GM18870 (cell line): ENCODE data around the gene HIC1.
A peak's percentile ranks its signal among the peaks of the same experiment; 100 is the strongest.

Experiments
- ATAC-seq: cut with Tn5 transposase; IDR thresholded peaks from one replicate; pipeline ENCODE4 v1.9.1; 2021; ENCODE audit warnings: moderate library complexity; ENCODE audit not compliant: unreplicated experiment

Gene HIC1

DNA sequence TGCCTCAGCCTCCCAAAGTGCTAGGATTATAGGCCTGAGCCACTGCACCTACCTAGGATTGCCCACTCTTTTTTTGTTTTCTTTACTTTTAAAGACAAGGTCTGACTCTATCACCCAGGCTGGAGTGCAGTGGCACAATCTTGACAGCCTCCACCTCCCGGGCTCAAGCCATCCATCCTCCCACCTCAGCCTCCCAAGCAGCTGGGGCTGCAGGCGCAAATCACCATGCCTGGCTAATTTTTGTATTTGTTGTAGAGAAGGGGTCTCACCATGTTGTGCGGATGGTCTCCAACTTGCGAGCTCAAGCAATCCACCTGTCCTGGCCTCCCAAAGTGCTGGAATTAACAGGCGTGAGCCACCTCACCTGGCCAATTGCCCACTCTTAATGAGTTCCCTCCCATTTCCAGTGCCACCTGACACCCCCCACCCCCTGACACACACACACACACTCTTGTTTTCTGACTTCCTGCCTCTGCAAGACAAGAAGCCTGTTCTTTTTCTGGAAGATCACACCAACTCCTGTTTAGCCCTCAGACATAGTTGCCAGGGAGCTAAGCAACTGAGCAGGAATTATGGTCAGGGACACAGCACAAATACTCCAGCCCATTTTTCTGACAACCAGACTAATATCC lies 10.5 kb upstream of the HIC1 start:
- no peak for ATAC-seq

DNA sequence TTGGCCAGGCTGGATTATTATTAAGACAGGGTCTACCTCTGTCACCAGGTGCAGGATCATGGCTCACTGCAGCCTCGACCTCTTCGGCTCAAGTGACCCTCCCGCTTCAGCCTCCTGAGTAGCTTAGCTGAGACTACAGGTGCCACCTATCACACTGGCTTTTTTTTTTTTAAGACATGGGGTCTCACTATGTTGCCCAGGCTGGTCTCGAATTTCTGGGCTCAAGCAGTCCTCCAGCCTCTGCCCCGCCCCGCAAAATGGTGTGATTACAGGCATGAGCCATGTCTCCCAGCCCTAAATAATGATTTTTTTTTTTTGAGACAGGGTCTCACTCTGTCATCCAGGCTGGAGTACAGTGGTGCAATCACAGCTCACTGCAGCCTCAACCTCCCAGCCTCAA lies 7.3 kb upstream of the HIC1 start:
- no peak for ATAC-seq

DNA sequence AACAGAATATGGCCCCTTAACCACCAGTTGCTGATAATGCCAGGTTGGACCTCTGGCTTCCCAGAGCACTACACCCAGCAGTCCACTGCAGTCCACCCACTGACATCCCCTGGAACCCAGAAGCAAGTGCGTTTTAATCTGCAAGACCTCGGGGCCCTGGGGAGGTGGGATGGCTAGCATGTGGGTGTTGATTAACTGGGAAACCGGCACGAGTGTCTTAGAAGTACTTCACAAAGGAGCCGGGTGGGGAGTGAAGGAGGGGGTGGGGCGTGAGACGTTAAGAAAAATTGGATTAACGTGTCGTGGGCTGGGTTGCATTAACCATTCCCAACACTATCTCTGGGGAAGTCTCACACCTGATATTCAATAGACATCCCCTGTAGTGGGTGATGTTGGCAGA lies 6.1 kb upstream of the HIC1 start:
- no peak for ATAC-seq

DNA sequence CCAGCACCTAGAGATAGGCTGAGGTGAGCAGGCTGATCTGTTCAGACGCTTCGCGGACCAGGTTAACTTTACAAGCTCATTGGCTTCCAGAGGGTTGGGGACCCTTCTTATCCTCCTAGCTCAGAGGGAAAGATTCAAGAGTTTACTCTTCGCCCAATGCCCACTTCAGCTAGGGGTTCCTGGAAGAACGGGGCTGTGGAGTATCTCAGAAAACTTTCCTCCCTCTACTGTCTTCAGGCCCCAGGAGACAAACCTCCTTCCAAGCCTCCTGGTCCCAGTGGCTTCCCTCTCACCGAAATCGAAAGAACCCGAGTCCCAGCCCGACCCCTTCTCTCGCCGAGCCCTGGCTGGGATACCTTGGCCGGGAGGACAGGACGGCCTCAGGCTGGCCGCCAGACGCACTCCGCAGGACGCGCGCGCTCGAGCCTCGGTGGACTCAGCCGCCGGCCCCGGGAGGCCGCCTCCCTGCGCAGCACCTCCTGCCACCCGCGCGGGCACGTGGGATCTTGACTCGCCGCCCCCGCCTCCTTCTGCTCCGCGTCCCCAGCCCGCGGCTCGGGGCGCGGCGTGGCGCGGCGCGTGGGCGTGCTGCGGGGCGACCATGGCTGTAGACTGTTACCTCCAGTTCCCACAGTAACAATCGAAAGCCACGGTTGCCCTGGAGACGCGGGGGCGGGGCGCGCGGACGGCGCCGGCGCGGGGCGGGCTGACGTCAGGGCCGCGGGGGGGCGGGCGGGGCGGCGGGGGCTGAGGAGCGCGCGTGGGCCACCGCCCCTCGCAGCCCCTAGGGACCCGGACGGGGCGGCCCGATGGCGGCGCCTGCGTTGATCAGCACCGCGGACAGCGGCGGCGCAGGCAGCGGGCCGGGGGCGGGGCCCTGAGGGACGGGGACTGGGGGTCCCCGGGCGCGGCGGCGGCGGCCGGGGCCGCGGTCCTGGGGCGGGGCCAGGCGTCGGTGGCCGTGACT lies 5.3 kb upstream of the HIC1 start:
- ATAC-seq, result peak; percentile 42

DNA sequence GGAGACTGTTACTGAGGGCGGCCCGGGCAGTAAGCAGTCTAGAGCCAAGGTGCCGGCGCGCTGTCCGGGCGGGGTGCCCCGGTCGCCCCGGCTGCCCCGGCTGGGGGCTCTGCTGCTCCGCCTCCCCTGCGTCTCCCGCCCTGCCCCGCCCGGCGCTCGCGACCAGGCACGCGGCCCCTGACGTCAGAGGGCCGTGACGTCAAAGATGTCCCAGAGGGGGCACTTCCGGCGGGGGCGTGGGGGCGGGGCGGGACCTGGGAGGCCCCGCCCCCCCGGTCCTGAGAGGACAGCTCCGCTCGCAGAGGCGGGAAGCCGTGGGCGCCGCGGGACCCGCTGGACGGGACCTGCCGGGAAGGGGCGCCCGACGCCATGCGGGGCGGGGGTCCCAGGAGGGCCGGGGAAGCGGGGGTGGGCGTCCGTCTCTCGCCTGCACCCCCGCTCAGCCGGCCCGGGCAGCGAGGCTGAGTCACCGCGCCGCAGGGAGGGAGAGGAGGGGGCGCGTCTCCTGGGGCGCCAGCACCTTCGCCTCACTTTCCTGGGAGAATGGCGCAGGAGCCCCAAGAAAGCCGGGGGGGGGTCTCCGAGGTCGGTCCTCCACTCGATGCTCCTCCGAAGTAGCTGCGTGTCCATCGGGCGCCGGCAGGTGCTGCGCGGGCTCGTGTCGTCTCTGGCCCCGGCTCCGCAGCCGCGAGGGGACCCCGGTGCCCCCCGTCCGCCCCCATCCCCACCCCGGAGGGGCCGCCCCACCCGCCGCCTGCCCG lies 4.4 kb upstream of the HIC1 start:
- no peak for ATAC-seq

DNA sequence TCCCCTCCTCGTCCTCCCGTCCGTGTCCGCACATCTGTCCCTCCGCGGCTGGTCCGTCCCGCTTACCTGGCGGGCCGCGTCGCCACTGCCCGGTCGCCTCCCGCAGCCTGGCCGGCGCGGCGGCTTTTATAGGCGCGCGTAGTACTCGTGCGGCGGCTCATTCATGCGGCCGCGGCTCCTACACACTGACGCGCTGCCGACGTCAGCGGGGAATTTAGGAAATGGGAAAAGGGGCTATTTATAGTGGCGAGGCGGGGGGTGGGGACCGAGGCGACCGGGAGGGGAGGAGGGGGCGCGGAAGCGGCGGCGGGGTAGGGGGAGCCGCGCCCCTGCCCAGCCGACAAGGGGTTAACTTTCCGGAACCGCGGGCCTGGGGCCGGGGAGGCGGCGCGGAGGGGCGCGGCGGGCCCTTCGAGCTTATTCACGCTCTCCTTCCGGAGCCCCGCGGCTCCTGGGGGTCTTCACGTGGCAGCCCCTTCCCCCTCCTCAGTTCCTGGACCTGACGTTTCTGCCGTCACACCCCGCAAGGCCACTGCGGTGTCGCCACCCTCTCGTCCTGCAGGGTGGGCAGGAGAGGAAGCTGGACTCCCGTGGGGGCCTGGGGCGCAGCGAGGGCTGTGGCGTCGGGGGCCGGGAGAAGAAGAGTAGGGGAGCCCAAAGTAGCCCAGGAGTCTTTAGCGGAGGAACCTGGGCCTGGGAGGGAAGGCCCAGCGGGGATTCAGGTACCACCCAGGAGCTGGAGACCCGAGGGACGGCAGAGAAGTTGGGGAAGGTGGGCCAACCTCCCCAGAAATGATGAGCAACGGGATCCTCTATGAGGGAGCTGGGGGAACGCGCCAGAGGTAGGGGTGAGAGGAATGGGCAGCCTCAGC lies 3.6 kb upstream of the HIC1 start:
- ATAC-seq, result no peak

DNA sequence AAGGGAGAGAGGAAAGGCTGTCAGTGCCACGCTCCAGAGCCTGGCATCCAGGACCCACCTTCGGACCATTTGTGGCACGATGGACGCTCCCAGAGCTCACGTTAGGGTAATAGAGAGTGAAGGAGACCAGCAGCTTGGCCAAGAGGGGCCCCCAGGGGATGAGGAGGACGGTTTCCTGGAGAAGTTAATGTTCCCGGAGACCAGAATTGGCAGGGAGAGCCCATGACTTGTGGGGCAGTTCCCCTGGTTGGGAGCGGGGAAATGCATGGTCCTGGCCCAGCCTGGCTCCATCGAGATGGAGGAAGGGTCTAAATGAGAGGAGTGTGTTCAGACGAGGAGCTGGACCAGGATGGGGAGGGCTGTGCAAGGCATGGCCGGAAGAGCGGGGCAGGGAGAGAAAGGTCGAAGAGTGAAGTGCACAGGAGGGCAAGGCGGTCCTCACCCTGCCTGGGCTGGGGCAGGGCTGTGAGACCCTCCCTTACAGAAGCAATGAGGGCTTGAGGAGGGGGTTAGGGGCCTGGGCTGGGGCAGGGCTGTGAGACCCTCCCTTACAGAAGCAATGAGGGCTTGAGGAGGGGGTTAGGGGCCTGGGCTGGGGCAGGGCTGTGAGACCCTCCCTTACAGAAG lies 2.9 kb upstream of the HIC1 start:
- ATAC-seq, result no peak

DNA sequence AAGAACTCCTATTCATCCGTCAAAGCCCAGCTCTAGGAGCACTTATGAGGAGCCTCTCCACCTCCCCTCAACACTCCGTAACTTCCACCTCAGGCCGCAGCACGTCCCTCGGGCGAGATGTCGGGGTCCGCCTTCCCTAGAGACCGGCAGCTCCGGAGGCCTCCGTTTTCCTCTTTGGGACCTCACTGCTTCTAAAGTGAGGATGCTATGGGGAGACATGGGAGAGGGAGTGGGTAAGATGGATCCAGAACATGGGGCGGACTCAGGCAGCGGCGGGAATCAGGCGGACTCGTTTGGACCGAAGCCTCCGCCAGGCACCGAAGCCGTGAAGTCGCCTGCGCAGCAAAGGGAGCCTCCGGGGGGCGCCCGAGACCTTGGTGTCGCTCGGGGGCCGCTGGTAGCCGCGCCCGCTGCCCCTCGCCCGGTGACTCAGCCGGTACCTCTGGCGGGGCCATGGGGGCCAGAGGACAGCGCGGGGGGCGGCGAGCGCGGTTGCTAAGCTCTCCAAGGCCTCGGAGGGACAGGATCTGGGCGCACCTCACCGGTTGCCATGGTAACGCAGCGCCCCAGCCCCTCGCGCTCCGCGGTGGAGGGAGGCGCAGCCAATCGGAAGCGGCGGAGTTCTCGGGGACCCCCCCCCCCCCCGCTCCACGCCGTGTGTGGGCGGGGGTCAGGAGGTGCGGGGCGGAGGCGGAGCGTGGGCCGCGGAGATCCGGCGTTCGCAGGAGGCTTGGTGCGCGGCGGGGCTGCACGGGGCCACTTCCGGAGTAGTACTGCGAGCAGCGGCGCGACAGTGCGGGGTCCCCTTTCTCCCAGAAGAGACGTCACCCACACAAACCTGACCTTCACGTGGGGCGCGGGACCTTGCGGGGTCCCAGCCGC lies 1.3 kb upstream of the HIC1 start:
- no peak for ATAC-seq

DNA sequence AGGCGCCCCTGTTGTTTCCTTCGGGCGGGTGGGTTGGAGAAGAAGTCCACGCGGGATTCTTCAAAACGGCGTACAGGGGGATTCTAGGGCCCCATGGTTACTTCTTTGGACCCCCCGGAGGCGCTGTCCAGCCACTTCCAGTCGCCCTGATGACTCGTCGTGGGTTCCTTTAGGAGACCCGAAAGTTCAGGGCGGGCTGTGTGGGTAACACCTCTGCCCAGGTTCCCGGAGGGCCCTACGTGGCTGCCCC lies 716 bp upstream of the HIC1 start:
- no peak for ATAC-seq

DNA sequence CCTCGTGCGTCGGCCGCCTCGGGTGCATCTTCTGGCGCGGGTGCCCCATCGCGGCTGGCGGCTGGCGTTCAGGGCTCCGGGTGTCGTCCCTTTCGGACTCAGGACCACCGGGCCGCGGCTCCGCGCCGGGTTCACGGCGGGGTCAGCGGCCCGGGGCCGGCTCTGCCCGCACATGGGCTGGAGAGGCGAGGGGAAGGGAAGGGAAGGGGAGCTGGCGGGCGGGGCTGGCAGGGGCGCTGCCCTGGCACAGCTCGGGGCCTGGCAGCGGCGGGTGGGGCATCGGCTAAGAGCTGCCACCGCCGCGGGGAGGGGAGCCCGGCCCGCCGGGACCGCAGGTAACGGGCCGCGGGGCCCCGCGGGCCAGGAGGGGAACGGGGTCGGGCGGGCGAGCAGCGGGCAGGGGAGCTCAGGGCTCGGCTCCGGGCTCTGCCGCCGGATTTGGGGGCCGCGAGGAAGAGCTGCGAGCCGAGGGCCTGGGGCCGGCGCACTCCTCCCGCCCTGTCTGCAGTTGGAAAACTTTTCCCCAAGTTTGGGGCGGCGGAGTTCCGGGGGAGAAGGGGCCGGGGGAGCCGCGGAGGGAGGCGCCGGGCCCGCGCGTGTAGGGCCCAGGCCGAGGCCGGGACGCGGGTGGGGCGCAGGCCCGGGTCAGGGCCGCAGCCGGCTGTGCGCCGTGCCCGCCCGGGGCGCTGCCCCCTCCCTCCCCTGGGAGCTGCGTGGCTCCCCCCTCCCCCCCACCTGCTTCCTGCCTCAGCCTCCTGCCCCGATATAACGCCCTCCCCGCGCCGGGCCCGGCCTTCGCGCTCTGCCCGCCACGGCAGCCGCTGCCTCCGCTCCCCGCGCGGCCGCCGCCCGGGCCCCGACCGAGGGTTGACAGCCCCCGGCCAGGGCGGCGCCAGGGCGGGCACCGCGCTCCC lies 646 bp downstream of the HIC1 start:
- no peak for ATAC-seq

DNA sequence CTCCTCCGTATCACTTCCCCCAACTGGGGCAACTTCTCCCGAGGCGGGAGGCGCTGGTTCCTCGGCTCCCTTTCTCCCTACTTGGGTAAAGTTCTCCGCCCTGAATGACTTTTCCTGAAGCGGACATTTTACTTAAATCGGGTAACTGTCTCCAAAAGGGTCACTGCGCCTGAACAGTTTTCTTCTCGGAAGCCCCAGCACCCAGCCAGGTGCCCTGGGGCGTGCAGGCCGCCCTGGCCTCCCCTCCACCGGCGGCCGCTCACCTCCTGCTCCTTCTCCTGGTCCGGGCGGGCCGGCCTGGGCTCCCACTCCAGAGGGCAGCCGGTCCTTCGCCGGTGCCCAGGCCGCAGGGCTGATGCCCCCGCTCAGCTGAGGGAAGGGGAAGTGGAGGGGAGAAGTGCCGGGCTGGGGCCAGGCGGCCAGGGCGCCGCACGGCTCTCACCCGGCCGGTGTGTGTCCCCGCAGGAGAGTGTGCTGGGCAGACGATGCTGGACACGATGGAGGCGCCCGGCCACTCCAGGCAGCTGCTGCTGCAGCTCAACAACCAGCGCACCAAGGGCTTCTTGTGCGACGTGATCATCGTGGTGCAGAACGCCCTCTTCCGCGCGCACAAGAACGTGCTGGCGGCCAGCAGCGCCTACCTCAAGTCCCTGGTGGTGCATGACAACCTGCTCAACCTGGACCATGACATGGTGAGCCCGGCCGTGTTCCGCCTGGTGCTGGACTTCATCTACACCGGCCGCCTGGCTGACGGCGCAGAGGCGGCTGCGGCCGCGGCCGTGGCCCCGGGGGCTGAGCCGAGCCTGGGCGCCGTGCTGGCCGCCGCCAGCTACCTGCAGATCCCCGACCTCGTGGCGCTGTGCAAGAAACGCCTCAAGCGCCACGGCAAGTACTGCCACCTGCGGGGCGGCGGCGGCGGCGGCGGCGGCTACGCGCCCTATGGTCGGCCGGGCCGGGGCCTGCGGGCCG lies 1.6 kb downstream of the HIC1 start:
- ATAC-seq, result no peak

DNA sequence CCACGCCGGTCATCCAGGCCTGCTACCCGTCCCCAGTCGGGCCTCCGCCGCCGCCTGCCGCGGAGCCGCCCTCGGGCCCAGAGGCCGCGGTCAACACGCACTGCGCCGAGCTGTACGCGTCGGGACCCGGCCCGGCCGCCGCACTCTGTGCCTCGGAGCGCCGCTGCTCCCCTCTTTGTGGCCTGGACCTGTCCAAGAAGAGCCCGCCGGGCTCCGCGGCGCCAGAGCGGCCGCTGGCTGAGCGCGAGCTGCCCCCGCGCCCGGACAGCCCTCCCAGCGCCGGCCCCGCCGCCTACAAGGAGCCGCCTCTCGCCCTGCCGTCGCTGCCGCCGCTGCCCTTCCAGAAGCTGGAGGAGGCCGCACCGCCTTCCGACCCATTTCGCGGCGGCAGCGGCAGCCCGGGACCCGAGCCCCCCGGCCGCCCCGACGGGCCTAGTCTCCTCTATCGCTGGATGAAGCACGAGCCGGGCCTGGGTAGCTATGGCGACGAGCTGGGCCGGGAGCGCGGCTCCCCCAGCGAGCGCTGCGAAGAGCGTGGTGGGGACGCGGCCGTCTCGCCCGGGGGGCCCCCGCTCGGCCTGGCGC lies 2.4 kb downstream of the HIC1 start:
- ATAC-seq, result no peak

DNA sequence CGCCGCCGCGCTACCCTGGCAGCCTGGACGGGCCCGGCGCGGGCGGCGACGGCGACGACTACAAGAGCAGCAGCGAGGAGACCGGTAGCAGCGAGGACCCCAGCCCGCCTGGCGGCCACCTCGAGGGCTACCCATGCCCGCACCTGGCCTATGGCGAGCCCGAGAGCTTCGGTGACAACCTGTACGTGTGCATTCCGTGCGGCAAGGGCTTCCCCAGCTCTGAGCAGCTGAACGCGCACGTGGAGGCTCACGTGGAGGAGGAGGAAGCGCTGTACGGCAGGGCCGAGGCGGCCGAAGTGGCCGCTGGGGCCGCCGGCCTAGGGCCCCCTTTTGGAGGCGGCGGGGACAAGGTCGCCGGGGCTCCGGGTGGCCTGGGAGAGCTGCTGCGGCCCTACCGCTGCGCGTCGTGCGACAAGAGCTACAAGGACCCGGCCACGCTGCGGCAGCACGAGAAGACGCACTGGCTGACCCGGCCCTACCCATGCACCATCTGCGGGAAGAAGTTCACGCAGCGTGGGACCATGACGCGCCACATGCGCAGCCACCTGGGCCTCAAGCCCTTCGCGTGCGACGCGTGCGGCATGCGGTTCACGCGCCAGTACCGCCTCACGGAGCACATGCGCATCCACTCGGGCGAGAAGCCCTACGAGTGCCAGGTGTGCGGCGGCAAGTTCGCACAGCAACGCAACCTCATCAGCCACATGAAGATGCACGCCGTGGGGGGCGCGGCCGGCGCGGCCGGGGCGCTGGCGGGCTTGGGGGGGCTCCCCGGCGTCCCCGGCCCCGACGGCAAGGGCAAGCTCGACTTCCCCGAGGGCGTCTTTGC lies 3.1 kb downstream of the HIC1 start:
- no peak for ATAC-seq

DNA sequence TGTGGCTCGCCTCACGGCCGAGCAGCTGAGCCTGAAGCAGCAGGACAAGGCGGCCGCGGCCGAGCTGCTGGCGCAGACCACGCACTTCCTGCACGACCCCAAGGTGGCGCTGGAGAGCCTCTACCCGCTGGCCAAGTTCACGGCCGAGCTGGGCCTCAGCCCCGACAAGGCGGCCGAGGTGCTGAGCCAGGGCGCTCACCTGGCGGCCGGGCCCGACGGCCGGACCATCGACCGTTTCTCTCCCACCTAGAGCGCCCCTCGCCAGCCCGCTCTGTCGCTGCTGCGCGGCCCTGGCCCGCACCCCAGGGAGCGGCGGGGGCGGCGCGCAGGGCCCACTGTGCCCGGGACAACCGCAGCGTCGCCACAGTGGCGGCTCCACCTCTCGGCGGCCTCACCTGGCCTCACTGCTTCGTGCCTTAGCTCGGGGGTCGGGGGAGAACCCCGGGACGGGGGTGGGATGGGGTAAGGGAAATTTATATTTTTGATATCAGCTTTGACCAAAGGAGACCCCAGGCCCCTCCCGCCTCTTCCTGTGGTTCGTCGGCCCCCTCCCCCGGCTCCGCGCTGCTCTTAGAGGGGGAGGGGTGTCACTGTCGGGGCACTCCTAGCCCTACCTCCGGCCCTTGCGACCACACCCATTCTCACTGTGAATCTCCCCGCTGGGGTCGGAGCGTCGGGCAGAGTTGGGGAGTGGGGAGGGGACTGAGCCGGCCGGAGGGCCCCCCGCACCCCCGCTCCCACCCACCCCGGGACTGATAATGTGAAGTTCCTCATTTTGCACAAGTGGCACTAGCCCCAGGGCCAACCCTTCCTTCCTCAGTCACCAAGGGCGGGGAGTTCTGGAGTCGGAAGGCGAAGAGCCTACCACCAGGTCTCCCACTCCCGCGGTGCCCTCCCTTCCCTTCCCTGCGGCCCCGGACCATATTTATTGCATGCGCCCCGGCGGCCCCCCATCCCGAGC lies 4.0 kb downstream of the HIC1 start:
- no peak for ATAC-seq
